GM21786 (cell line): Measurements from ENCODE around the gene MRRF.
"Not testable (repeated sequence)": the region's sequence is repeated elsewhere in the genome, so short reads cannot be mapped to it uniquely, and the experiment has no call there.

ENCODE experiments used
- ATAC-seq: cut with Tn5 transposase; IDR thresholded peaks from one replicate; pipeline ENCODE4 v1.9.1; 2021; ENCODE audit not compliant: unreplicated experiment

The MRRF gene

DNA sequence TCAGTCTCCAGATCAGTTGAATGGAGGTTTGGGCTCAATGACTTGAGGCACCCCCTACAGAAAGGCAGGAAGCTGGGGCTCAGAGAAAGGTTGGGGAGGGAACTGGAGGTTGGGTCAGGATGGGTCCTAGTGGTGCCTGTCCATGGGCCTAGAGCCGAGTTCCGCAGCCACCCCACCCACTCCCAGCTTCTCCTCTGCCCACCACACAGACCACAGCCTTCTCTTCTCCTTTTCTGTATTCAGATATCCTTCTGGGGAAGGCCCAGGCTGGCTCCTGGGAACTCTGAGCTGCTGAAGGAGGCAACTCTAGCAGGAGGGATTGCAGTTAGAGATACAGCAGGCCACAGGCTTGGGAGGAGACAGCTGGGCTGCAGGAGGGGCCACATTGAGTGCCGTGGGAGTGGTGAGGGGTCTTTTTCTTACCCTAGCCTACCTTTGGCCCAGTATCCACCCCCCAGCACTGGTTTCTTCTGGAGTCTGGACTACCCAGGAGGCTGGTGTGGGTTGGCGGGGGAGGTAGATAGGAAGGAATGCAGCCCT, 90.7 kb downstream of the MRRF start:
- no peak for ATAC-seq

DNA sequence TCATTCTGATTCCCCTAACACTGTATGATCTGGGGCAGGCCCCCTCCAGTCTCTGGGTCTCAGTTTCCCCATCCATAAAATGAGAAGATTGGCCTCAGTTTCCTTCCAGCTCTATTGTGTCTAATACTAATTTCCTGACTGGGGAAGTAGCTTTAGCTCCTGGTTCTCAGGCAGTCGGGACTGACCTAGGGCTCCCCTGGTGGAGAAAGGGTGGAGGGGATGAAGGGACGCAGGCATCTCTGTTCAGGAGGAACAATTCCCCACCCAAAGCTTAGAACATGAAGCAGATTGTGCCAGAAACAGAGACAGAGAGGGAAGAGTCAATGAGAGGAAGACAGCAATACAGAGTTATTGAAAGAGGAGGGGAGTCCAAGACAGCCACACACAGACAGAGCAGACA, 91.9 kb downstream of the MRRF start:
- no peak for ATAC-seq

DNA sequence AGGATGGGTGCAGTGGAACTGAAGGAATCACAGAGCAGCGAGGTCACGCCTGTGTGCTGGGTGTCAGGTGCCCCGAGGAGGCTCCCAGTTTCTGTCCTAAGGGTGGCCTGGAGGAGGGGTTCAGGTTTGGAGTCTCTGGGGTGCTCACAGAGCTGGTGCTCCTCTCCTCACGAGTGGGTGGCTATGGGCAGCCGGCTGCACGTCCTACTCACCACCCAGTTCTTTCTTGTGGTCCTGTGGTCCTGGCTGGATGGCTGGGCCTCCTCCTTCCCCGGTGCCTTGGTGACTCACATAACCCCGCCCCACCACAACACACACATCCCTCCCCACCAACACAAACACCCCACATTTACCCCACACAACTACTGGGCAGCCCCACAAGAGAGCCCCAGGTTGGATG, 96.2 kb downstream of the MRRF start:
- ATAC-seq, result no peak

DNA sequence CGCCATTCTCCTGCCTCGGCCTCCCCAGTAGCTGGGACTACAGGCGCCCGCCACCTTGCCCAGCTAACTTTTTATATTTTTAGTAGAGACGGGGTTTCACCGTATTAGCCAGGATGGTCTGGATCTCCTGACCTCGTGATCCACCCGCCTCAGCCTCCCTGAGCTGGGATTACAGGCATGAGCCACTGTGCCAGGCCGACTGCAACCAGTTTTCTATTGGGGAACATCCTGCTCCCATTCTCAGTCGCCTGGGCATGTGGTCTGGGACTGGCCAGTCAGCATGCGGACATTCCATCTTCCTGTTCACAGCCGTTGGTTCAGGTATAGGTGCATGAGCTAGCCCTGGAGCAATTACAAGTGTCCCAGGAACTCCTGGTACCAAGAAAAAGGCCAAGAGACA, 98.4 kb downstream of the MRRF start:
- not testable (repeated sequence) for ATAC-seq

DNA sequence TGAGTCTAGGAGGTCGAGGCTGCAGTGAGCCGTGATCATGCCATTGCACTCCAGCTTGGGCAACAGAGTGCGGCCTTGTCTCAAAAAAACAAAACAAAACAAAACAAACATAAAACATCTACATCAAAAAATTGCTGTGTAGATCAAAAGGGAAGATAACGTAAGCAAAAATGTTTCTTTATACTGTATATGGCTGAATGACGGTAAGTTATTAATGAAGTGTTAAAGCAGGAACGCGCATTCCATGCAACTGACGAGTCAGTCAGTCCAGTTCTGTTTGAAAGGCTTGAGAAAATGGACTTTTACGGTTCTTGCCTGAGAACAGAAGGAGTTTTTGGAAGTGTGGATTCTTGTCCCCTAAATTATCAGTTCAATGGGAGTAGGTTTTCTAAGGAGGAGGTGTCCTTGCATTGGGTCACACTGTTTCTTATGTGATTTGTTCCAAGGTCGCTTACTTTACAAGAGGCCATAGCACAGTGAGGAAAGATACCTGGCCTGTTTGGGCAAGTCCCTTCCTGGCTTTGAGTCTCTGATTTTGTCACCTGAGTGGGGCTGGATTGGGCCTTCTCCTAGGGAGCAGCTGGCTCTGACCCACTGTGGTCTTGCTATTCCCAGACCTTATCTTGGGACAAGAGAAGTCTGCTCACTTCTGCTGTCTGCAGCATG, 99.6 kb downstream of the MRRF start:
- ATAC-seq, result no peak

DNA sequence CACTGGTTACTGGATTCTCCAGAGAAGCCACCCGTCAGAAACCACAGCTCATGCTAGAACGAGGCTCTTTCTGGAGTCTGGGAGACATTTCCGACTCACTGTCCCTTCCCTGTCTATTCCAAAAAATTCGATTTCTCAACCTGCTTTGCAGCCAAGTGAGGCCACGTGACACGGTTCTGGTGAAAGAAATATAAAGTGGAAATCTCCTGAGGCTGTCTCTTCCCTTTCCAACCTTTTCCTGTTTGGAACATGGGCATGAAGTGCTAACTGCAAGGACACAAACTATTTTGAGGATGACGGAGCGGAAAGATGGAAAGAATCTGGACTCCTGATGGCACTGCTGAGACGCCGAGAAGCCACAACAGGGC, 100.1 kb downstream of the MRRF start:
- ATAC-seq, result no peak

DNA sequence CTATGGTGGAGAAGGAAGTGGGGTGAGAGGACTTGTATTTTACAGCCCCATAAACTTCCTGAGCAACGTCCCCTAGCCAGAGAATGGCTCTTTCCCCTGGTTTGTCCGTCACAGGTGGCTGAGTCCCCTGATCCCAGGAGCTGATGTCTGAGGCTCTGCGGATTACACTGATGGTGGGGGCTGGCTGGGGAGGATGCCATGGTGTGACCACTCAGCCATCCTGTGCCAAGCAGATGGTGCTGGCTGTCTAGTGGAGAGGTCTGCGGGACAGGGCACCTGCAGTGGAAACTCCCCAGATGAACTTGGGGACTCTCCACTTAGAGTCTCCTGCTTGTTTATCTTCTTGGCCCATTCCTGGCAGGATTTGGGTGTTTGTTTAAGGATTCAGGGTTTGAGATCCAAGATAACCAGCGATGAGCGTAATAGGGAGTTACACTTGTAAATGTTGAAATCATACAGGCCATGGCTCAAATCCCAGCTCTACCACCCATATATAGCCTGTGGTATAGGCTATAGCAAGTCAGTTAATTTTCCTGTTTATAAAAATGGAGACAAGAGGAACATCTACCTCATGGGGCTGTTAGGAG, 101.5 kb downstream of the MRRF start:
- no peak for ATAC-seq

DNA sequence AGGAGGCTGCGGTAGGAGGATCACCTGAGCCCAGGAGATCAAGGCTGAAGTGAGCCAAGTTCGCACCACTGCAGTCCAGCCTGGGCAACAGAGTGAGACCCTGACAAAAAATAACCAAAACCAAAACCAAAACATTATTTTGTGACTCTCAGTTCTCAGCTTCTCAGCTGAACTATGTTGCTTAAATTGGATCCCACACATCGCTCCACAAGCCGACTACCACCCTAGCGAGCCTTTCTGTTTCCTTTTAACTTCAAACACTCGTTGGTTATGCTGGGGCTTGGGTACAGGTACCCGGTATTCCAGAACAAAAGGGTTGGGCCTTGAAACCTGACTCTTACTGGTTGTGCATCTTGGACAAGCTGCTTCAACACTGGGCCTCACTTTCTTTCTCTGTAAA, 102.4 kb downstream of the MRRF start:
- ATAC-seq, result no peak

DNA sequence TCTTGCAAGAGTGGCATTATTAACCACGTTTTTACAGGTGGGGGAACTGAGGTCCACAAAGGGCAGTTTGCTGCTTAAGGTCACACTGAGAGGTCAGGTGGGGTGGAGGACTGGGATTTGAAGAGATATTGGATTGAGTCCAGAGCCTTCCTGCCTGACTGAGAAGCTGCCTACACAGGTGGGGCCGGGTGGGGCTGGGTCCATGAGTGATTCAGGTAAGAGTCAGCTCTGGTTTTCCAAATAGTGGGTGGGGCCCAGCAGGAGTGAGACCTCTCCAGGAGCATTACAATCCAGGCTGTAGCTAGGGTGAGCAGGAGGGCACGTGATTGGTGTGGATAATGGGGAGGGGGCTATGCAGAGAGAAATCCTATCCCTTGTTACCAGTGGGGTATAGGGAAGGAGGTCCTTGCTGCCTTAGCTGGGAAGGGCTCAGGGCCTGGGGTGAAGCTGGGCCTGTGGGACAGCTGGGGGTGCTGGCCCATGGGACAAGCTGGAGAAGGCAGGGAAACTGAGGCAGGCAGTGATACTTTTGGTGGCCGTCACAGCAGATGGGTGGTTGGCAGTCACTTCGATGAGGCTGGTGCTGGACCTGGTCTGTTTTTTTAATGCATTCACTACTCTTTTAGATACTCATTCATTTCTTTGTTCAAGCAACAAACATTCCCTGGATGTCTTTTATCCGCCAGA, 103.2 kb downstream of the MRRF start:
- no peak for ATAC-seq

DNA sequence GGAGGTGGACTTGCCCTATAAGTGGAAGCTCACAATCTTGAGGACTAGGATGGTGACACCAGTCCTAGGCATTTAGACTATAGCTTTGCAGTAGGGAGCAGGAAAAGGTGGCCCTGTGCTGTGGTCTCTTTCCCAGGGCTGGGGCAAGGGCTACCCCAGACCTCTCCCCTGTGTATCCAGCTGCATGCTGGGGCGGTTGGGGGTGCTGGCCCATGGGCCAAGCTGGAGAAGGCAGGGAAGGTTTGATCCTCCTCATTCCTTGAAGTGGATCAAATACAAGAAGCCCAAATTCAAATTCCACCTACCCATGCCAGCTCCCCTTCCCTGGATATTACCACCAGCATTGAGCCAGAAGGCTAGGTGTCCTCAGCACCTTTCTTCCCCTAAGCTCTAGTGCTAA, 104.0 kb downstream of the MRRF start:
- no peak for ATAC-seq

DNA sequence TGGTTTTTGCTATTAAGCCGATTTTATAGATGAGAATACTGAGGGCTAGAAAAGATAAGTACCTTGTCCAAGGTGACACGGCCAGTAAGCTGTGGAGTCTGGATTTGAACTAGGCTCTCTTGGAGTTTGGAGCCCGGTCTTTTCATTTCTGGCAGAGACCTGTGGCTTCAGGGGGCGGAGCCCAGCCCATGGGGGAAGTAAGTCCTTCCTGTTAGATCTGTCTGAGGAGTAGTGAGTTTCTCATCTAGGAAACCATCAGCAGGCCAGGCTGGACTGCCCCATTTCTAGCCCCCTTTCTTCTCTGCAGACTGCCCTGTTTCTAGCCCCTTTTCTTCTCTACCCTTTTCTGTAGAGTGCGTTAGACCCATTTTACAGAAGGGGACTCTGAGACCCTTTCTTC, 105.6 kb downstream of the MRRF start:
- ATAC-seq, result peak; percentile 46

DNA sequence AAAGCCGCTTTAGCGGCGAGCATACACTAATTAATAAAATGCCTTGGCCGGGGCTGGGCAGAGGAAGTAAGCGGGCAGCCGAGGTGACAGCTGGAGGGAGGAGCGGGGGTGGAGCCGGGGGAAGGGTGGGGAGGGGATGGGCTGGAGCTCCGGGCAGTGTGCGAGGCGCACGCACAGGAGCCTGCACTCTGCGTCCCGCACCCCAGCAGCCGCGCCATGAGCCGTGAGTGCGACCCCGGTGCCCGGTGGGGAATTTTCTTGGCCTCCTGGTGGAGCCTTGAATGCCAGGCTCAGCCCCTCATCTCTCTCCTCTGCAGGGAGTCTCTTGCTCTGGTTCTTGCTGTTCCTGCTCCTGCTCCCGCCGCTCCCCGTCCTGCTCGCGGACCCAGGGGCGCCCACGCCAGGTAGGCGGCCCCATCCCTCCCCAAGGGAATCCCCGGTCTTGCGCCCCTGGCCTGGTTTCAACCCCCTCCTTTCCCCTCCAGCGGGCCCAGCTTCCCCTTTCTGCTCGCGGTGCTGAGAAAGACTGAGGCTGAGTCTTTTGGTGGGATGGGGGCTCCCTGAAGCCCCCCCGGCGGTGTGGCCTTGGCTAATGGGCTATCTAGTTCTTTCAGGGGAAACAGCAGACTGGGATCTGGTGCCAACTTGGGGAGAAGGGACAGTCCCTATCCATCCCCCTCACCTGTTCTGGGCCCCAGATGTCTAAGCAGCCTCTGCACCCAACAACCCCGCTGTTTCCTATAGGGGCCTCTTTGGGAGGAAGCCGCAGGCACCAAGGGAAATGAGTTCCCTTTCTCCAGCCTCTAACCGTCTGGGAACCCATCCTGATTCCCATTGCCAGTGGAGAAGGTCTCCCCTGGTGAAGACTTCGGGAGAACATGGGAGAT, 106.4 kb downstream of the MRRF start, which contains the start of gene PTGS1:
Gene PTGS1 (plus strand): TSS at position 156 of the 887 bp plus-strand sequence. CDS start 61 bp downstream, at position 217.
- ATAC-seq, result peak; percentile 48

DNA sequence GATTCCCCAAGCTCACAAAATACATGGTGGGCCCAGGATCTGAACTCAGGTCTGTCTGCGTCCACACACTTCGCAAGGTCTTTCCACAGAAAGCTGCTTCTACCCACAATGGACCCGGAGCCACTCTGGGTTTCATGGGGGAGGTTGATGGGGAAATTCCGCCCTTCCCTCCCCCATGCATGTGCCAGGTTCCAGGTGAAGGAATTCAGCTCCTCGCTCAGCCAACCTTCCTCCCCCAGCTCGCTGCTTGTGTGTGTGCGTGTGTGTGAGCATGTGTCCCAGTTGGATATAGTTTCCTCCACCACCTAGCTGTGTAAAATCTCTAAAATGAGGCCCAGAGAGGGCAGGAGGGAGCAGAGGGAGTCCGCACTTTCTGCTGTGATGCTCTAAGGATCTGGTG, 107.2 kb downstream of the MRRF start:
- ATAC-seq, result no peak

DNA sequence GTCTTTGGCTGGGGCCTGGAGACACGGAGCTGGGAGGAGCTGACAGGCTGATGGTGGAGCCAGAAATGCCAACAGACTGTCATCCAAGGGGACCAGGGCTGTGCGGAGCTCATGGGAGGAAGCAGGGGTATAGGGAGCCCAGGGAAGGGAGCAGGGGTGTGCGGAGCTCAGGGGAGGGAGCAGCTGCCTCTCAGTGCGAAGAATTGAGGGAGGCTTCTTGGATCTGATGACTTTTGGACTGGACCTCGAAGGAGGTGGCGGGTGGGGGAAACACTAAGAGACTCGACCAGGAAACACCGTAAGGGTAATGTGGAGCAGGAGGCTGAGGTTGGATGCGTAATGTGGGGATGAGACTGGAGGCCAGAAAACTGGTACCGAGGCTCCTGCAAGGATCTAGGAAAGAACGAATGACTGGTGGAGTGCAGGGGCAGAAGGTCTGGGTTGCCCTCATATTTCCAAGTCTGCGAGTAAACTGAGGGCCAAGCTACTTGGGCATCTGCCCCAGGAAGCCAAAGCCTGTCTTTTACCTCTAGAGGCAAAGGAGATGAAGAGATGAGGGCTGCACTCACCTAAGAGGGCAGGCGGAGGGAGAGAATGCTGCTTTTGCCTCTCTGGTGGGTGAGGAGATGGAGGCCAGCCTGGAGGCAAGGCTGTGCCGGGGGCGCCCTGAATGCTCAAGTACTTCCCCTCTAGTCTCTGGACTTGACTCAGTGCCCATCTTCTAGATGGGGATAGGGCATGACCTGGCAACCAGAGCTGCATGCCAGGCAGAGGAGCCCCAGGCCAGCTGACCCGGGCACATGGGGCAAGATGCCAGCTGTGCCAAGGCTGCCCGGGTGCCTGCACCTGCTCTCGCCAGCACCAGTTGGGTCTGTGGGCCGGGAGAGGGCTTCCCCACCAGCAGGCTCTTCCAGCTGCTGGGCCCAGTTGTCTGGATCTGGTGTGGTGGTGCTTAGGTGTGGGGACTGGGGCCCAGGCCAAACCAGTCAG, 108.5 kb downstream of the MRRF start:
- ATAC-seq, result no peak

DNA sequence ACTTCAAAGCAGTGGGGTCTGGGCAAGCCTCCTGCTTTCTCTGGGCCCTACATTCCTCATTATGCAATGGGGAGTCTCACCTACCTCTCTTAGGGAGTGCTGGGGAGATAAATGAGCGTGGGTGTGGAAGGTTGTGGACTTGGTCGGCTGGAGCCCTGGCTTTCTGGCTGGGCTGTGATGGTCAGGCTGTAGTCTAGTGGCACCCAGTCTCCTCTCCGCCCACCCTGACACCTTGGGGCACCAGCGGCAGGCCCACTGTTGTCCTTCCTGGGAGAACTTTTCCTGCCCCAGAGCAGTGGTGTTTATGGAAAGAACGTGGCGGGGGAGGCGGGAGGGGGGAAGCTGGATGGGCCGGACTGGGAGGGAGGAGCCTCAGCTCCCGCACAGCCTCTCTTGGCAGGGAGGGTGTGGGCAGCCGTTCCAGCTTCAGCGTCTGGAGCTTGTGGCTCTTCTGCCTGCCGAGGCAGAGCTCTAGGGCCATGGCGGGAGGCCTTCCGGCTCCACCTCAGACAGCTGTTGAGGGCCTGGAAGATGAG, 110.3 kb downstream of the MRRF start:
- ATAC-seq, result no peak

DNA sequence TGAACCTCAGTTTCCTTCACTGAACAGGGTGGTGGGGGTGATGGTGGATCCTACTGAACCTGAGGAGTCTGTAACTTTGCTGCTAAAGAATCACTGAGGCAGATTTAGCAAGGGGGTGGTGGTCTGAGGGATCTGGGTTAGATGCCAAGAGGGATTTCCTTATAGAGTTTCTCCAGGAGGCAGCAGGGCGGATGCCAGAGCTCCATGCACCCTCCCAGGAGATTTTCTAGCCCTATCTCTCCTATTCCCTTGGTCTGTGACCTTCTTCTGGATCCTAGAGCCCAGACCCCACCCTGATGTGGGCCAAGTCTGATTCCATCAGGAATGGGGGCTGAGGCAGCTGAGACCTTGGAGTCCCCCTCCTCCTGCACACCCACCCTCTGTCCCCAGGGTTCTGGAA, 112.1 kb downstream of the MRRF start:
- no peak for ATAC-seq

DNA sequence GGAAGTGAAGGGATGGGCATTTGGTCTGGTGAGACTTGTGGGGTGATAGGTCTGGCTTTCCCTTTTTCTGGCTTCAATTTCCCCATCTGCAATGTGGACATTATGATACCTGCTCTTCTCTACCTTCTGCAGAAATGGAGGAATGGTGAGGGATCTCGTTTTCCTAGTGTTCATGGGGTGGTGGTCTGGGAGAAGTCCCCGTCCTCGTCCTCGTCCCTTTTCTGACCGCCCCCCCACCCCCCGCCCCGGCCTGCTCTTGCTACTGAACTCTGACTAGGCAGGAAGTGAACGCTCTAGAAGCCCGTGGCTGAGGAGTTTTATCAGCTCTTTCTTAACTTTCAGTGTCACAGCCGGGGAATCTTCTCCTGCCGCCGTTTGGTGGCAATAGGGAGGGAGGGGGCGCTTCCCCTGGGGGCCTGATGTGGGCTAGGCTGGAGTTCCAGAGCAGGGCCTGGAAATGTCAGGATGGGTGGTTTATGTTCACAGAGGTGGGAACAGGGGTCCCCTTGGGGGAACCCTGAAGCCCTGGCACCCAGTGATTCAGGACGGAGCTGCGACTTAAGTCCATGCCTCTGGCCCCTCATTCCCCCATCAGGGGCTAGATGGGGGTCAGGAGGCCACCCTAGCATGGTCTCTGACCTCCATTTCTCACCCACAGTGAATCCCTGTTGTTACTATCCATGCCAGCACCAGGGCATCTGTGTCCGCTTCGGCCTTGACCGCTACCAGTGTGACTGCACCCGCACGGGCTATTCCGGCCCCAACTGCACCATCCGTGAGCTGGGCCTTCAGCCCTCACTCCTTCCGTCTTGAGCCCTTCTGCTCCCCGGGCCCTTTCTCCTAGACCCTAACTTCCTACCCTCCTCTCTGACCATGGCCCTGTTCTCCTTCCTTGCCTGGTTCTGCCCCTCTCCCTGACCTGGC, 112.8 kb downstream of the MRRF start:
- no peak for ATAC-seq

DNA sequence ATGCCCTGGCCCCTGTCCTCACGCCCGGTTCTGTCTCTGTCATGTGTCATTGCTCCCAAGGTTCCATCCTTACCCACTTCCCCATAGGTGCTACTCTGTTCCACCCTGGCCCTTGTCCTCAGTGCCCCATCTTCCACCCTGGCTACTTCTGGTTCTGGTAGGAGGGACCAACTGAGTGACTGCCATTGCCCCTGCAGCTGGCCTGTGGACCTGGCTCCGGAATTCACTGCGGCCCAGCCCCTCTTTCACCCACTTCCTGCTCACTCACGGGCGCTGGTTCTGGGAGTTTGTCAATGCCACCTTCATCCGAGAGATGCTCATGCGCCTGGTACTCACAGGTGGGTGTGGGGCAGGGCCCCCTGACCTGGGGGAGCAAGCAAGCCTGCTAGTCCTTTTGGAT, 113.6 kb downstream of the MRRF start:
- ATAC-seq, result no peak

DNA sequence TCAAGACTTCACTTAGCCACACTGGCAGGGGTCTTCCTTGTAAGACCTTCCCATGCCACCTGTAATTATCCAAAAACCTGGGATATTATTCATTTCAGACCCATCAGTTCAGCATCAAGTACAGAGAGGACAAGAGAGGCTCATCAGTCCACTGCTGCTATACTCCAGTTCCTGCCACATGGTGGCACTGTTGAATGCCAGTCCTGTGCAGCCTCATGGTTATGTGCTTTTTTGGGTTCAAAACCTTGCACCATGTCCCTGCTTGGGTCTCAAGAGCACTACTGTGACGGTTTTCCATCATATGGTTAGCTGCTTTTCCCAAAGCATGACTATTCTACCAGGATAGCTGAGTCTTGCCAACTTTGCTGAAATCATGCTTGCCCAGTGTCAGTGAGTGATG, 114.7 kb downstream of the MRRF start:
- no peak for ATAC-seq
